ENCODE results near the gene CMSS1. TPM values are rescaled to one million over a fixed set of nuclear protein-coding genes. Genes with fewer than 3 reads are reported as not detected.

CMSS1 gene
- total RNA-seq, 1 experiment from 2014 or later: 48.9 TPM

DNA sequence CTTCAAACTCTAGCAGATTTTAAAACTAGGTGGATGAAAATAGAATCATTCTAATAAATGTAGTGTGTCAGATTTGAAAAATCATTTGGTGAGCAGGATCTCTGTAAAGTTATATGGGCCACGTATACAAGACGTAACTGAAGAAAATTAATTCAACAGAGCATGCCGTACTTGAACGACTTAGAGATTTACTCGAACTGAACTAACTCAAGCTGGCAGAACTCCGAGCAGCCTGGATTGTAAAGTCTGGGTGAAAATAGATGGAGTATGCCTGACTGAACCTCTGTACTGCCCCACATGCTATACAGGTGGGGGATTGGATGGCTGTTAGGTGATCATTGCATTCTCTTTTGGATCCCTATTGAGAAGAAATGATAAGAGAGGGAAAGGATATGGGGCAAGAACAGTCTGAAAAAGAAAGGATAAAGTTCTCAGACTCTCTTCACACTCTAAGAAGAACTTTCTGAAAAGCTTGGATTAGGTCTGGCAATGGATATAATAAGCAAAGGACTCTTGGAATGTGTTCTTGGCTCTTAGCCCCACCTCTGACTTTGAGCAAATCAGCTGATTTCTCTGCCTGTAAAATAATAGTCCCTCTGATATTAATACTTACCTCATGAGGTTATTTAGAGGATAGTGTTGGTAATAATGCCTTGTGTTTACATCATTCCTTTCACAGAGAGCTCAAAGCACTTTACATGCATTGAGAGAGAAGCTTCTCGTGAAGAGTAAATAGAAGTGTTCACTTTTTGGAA lies 149.2 kb downstream of the CMSS1 start:
- no peak overlapping the region for H3K4me3 ChIP-seq
- H3K9me3 ChIP-seq: no peaks in the 10 kb centered on the region; the same call in 1 of the 2 replicates
- no peaks in the 10 kb centered on the region for H3K27me3 ChIP-seq
- H3K36me3 ChIP-seq: no peaks in the 10 kb centered on the region
- DNase-seq: peak; percentile 29

DNA sequence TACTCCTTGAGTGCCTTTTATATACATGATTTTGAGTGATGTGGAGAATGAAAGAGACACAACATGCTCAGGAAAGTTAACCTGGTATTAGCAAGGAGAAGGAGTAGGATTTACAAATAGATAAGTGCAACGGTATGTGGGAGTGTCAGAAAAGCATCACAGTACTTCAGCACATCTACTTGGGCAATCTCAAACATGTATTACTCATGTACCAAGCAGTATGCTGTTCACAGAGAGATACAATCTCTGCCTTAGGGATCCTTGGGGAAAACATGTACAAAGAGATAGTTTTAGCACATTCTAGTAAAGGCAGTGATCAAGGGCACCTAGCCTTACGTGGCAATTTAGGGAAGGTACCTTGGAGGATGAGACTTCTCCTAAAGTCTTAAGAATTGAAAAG lies 150.1 kb downstream of the CMSS1 start:
- no peaks in the 10 kb centered on the region for H3K36me3 ChIP-seq
- DNase-seq: no peak
- H3K4me3 ChIP-seq: no peak overlapping the region
- no peaks in the 10 kb centered on the region for H3K27me3 ChIP-seq
- no peaks in the 10 kb centered on the region; the same call in 1 of the 2 replicates for H3K9me3 ChIP-seq

DNA sequence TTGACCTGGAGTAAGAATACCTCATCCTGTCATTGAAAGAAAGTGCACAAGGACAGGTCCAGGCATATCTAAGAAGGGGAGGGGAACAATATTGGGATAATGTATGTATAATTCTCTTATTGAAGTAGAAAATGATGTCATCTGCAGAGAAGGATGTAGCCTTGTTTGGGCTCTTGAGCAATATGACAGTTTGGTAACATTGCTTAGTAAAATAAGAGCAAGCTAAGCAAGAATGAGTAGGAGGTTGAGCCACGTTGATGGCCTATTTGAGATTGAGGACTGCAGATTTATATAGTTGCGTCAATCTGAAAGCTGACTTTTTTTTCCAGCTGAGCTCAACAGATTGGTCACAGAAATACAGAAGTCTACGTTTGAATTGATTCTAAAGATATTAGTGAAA lies 151.5 kb downstream of the CMSS1 start:
- Histone ChIP-seq H3K36me3 (no peaks in the 10 kb centered on the region), H3K4me3 (no peak overlapping the region), H3K27me3 (no peaks in the 10 kb centered on the region), H3K9me3 (no peaks in the 10 kb centered on the region; the same call in 1 of the 2 replicates)
- no peak for DNase-seq

DNA sequence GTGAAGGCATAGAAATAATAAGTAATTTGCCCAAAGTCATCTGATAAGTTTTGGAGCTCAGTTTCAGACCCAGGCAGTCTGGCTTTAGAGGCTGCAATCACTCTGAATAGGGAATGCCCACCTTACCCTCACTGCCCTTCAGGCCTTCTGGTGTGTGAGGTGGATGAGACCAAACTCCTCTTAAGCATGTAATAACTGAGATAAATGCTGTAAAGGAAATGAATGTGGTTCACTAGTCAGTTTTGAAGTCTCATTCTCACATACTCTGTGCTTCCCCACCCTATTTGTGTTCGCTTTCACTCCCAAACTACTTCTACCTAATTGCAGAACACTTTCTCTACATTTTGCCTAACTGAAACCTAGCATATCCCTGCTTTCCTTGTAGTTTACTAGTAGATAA lies 152.5 kb downstream of the CMSS1 start:
- Histone ChIP-seq H3K9me3 (no peaks in the 10 kb centered on the region; the same call in 1 of the 2 replicates), H3K4me3 (no peak overlapping the region), H3K27me3 (no peaks in the 10 kb centered on the region), H3K36me3 (no peaks in the 10 kb centered on the region)
- no peak for DNase-seq

DNA sequence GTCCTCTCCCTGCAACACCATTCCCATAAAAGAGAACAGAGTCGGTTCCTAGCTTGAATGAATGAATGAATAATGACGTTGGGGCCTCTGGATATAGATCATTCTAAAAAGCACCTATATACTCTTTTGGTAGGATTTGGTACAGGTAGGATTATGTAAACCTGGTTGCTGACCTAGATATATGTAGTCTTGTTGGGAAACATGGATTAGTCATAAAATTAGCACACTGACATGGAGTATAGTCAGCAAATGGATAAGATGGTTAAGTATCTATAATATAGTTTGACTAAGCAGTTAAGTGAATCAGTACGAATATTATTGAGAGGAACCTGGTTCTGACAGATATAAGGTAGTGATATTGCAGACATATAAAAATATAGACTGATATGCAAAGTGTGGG lies 154.1 kb downstream of the CMSS1 start:
- no peaks in the 10 kb centered on the region for H3K27me3 ChIP-seq
- no peaks in the 10 kb centered on the region for H3K36me3 ChIP-seq
- H3K4me3 ChIP-seq: no peak overlapping the region
- H3K9me3 ChIP-seq: peaks cover 2% of the 10 kb centered on the region
- no peak for DNase-seq

DNA sequence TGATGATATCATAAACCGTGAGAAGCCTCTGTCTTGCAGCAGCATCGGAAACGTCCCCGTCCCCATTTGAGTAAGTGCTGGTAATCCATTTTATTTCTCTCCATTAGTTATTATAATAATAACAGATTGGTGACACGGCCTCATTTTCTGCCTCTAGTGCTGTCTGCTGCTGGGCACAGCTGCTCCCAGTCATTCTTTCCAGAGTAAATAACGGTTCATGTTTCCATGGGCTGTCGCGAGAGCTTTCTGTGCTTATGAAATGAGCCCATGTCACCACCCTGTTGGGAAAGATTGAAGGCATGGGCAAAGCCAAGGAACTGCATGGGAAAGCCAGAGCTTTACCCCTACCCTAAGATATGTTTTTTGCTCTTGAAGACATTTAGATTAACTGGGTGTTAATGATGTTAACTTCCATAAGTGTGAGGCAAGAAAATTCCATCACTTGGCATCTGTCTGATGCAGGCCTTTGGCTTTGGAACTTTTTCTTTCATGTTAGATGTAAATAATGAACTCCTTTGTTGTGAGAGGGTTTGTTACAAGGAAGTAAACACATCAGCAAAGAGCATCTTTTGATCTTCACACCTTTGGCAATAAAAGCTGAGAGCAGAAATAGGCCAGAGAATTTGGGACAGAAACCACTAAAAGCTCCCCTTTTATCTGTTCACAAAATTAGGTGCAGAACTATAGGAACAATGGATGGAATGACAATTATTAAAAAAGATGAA lies 154.9 kb downstream of the CMSS1 start:
- no peaks in the 10 kb centered on the region for H3K36me3 ChIP-seq
- no peak overlapping the region for H3K4me3 ChIP-seq
- DNase-seq: no peak
- H3K9me3 ChIP-seq: peaks cover 3% of the 10 kb centered on the region
- no peaks in the 10 kb centered on the region for H3K27me3 ChIP-seq

DNA sequence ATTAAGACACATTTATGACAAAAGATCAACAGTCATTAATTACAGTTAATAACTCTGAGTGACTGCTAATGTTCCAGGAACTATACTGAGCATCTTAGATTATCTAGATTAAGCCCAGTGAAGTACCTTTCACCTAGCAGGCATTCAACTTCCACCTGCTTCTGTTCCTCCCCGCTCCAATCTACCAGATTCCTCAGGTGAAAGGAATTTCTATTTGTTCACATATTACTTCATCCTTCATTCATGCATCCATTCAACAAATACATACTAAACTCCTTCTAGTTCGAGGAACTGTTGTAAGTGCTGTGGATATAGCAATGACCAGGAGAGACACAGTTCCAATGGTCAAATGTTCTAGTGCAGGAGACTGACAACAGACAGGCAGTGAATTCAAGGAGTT lies 157.3 kb downstream of the CMSS1 start:
- DNase-seq: no peak
- no peaks in the 10 kb centered on the region for H3K27me3 ChIP-seq
- H3K9me3 ChIP-seq: peaks cover 3% of the 10 kb centered on the region
- no peaks in the 10 kb centered on the region for H3K36me3 ChIP-seq
- H3K4me3 ChIP-seq: no peak overlapping the region

DNA sequence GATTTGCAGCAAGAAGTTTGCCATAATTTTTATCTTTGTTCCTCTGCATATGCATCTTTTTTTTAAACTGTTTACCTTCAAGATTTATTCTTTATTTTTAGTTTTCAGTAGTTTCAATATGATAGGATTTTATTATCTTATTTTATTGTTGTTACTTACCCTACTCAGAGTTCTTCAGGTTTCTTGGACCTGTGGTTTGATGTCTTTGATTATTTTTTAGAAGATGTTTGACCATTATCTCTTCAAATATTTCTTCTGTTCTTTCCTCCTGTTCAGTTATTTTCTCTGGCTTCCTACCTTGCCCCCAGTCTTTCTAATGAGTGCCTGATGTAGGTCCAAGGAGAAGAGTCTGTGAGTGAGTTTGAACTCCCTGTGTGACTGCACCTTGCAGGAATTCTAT lies 158.9 kb downstream of the CMSS1 start:
- Histone ChIP-seq H3K27me3 (no peaks in the 10 kb centered on the region), H3K4me3 (no peak overlapping the region), H3K9me3 (peaks cover 3% of the 10 kb centered on the region), H3K36me3 (no peaks in the 10 kb centered on the region)
- no peak for DNase-seq

DNA sequence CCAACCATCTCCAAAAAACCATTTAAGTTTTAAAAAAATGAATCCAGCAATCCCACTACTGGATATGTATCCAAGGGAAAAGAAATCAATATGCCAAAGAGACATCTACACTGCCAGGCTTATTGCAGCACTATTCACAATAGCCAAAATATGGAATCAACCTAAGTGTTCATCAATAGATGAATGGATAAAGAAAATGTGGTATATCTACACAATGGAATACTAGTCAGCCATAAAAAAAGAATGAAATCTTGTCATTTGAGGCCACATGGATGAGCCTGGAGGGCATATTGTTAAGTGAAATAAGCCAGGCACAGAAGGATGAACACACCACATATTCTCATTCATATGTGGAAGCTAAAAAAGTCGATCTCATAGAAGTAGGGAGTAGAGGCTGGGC lies 160.6 kb downstream of the CMSS1 start:
- no peak for DNase-seq
- no peaks in the 10 kb centered on the region for H3K27me3 ChIP-seq
- no peaks in the 10 kb centered on the region for H3K36me3 ChIP-seq
- H3K9me3 ChIP-seq: peaks cover 3% of the 10 kb centered on the region
- H3K4me3 ChIP-seq: no peak overlapping the region

DNA sequence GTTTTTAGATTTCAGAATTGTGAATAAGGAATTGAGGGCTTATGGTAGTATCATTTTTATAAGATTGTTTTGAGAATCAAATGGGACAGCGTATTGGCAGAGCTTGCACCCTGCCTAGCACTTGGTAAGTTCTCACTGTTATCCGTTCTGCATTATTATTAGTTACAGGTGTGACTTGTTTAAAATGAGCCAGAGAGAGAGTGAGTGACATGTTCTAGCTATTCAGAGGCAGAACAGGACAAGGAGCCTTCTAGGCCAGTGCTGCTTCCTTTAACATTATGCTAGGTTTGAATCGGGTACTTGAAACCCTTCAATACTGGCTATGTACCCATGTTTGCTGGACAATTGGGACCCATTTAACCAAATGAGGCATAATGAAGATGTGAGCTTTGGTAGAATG lies 162.9 kb downstream of the CMSS1 start:
- no peak overlapping the region for H3K4me3 ChIP-seq
- no peaks in the 10 kb centered on the region for H3K36me3 ChIP-seq
- no peak for DNase-seq
- H3K27me3 ChIP-seq: no peaks in the 10 kb centered on the region
- H3K9me3 ChIP-seq: peaks cover 3% of the 10 kb centered on the region

DNA sequence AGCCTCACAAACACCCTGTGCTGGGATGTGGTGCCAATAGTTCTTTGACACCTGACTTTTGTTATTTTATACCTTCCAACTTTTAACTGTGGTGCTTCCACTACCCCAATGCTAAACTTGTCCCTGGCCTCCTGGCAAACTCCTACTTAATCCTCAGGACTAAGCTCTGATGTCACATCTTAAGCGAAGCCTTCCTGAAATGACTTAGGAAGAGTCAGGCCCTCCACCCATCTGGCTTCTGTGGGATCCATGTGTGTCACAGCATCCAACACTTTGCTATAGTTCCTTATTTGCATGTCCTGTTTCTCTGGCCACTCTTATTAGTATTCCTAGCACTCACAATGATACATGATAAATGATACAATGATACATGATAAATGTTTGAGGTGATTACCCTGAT lies 163.5 kb downstream of the CMSS1 start:
- H3K4me3 ChIP-seq: no peak overlapping the region
- no peaks in the 10 kb centered on the region for H3K27me3 ChIP-seq
- H3K9me3 ChIP-seq: peaks cover 3% of the 10 kb centered on the region
- DNase-seq: no peak
- no peaks in the 10 kb centered on the region for H3K36me3 ChIP-seq

DNA sequence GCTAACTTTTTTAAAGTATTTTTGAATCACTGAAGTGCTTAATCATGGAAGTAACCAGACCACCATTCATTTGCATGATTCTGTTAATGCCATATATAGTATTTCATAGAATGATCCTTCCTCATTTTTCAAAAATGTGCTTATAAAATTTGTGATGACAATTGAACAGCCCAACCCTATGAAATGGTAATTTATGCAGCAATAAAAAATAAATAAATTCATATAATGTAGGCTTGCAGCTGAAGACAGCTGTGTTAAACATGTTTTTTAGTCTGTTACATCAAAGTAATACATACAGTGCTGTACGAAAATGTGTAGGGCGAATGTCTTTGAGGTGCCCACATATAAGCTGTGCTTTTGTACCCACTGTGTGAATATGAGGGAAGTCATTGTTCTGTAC lies 165.0 kb downstream of the CMSS1 start:
- Histone ChIP-seq H3K4me3 (no peak overlapping the region), H3K9me3 (no peaks in the 10 kb centered on the region), H3K36me3 (no peaks in the 10 kb centered on the region), H3K27me3 (no peaks in the 10 kb centered on the region)
- DNase-seq: no peak

DNA sequence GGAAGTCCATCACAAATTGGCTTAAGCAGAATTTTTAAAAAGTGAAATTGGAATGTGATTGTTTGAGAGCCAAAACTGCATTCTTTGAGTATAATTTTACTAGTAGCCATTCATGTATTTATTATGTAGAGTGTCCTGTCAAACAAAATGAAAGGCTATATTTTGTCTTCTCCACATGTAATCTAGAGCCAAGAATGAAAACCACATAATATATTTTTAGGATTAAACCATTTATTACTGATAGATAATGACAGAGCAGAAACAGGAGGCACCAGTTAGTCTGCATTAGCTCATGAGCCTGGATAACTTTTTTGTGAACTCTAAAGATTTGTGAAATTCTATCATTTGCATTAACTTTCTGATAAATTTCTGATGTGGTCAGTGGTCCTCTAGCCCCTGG lies 166.5 kb downstream of the CMSS1 start:
- no peaks in the 10 kb centered on the region for H3K9me3 ChIP-seq
- H3K36me3 ChIP-seq: no peaks in the 10 kb centered on the region
- no peaks in the 10 kb centered on the region for H3K27me3 ChIP-seq
- no peak for DNase-seq
- H3K4me3 ChIP-seq: no peak overlapping the region

DNA sequence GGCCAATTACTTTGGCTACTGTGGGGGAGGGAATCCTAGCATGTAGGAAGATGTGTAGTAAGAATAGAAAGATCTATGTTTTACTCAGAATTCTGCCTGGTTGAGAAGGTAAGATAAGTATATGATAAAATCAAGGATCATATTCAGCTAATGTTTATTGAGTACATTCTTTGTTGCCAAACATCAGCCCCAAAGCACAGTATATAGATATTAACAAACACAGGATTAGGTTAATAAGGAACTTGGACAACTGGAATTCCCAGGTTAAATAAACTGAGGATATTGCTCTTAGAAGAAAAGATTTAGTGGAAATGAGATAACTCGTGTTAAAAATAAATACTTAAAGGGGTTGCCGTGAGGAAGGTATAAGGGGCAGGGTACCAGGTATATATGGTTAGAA lies 167.0 kb downstream of the CMSS1 start:
- Histone ChIP-seq H3K36me3 (no peaks in the 10 kb centered on the region), H3K4me3 (no peak overlapping the region), H3K9me3 (no peaks in the 10 kb centered on the region), H3K27me3 (no peaks in the 10 kb centered on the region)
- DNase-seq: no peak

DNA sequence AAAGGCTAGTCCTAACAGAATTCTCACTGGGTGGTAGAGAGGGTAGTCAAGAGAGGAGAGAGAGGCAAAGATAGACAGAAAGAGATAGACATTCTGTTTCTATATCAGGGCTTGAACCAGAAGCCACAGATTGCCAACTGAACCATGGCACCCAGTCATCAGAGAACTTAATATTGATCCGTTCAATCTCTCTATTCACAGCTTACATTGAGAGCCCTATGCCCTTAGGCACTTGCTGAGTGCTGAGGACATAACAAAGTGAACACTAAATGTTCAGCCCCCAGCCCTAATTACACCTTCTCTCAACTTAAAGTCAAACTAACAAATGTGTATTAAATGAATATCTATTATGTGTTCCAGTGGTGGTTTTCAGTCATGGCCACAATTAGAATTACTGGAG lies 172.5 kb downstream of the CMSS1 start:
- Histone ChIP-seq H3K9me3 (peaks cover 17% of the 10 kb centered on the region), H3K36me3 (no peaks in the 10 kb centered on the region), H3K27me3 (no peaks in the 10 kb centered on the region), H3K4me3 (no peak overlapping the region)
- DNase-seq: no peak

DNA sequence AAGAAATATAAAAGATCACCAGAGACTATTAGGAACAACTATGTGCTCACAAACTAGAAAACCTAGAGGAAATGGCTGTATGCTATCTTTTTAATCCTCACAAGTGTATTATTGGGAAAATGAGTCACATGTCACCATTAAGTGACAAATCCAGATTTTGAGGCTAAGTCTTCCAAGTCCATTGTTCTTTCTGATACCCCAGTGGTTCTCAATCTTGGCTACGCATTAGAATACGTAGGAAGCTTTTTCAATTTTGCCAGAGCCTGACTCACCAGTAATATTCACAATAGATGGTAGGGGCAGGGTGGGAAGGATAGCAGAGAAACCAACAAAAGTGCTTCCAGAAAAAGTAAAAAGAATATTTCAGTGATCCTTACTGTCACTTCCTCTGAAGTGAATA lies 179.6 kb downstream of the CMSS1 start:
- no peaks in the 10 kb centered on the region for H3K27me3 ChIP-seq
- DNase-seq: peak; percentile 18
- H3K9me3 ChIP-seq: peaks cover 24% of the 10 kb centered on the region
- H3K4me3 ChIP-seq: no peak overlapping the region
- no peaks in the 10 kb centered on the region; the same call in 1 of the 2 replicates for H3K36me3 ChIP-seq

DNA sequence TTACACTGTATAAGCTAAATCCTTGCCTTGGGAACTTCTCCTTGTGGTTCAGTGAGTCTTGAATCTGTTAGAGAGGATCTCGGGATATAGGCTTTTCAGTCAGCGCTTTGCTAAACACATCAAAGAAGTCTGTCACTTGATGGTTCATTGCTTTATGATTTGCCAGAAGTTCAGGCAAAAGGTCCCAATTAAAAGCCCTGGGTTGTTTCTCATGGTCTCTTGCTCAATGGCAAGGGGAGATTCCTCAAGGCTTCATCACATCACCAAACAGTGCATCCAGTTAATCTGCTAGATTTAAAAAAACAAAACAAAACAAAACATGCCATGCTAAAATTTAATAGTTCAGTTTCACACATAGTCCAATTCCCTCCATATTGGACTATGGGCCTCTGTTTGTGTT lies 181.9 kb downstream of the CMSS1 start:
- H3K36me3 ChIP-seq: no peaks in the 10 kb centered on the region; the same call in 1 of the 2 replicates
- no peak for DNase-seq
- no peaks in the 10 kb centered on the region for H3K27me3 ChIP-seq
- no peak overlapping the region for H3K4me3 ChIP-seq
- H3K9me3 ChIP-seq: peaks cover 9% of the 10 kb centered on the region

DNA sequence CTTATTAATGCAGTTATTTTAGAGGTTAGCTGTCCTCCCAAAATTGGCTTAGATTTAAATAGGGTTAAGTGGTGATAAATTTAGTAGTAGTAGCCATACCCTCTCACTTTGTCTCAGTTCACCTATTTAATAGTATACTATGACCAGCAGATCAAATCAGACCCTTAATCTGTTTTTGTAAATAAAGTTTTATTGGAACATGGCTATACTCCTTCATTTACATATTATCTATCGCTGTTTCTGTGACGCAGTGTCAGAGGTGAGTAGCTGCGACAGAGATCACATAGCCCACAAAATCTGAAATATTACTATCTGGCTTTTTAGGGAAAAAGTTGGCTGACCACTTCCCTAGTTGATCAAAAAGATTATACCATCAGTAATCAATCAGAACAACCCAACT lies 183.4 kb downstream of the CMSS1 start:
- Histone ChIP-seq H3K9me3 (peaks cover 4% of the 10 kb centered on the region), H3K36me3 (no peaks in the 10 kb centered on the region; the same call in 1 of the 2 replicates), H3K27me3 (no peaks in the 10 kb centered on the region), H3K4me3 (no peak overlapping the region)
- DNase-seq: no peak

Data from MG63 (cell line).